Ovary (tissue), 9 donors: ENCODE data around the gene METTL18. TPM values are rescaled to one million over a fixed set of nuclear protein-coding genes. Genes with fewer than 3 reads are reported as not detected.

Experiments
- DNase-seq, 5 donors: peaks; one replicate each; pipeline ENCODE4 v3.0.0-alpha.2; 2019 to 2020
- H3K27ac ChIP-seq, 2 donors: fragments of 200-600 bp; one replicate each; pipeline versions ENCODE4 v1.5.1 to v1.8.0; 2019 to 2022
- H3K27me3 ChIP-seq: fragments of 200-600 bp; one replicate; pipeline ENCODE4 v1.8.0; 2022
- H3K36me3 ChIP-seq: fragments of 200-600 bp; sonication (generic); one replicate; pipeline ENCODE4 v1.5.1; 2019
- H3K4me1 ChIP-seq: one replicate; pipeline ENCODE4 v1.8.1; 2013; ENCODE audit warnings: mild to moderate bottlenecking, moderate library complexity; ENCODE audit not compliant: insufficient read depth
- H3K4me3 ChIP-seq: fragments of 200-600 bp; sonication (generic); one replicate; pipeline ENCODE4 v1.5.1; 2017
- H3K9me3 ChIP-seq, 2 donors: fragments of 200-600 bp in 1 of 2; sonication (generic) in 1 of 2; one replicate each; pipeline versions ENCODE4 v1.5.1 to v1.8.1; 2013 to 2019; ENCODE audit warnings: mild to moderate bottlenecking in 1 of 2, moderate library complexity in 1 of 2
- CTCF ChIP-seq, 3 donors: fragments of 450-650 bp in 2 of 3; fragments of 200-600 bp in 1 of 3; IDR thresholded peaks; one replicate each; pipeline versions ENCODE4 v1.5.1 to v1.8.0; 2016 to 2022; ENCODE audit warnings: antibody characterized with exemption in 3 of 3, mild to moderate bottlenecking in 1 of 3
- EP300 ChIP-seq: sonication (generic); formaldehyde crosslinking; IDR thresholded peaks from one replicate; pipeline ENCODE4 v1.6.1; 2017; ENCODE audit warnings: antibody characterized with exemption
- POLR2A ChIP-seq: fragments of 450-650 bp; IDR thresholded peaks from one replicate; pipeline ENCODE4 v1.6.1; 2017; ENCODE audit warnings: antibody characterized with exemption, mild to moderate bottlenecking, moderate library complexity
- WGBS, 3 donors: extraction: QIAGEN DNeasy Blood & Tissue Kit in 1 of 3; methylation state at CpG; one replicate each; pipeline versions ENCODE4 v1.1.5 to v1.1.7; 2013 to 2017; 5-methylcytosine and 5-hydroxymethylcytosine counted together
- intact Hi-C, 4 donors: fragments of 100-400 bp; cut with DNase I; formaldehyde crosslinking; loops; one replicate each; pipeline versions ENCODE4 v1.11.0 to v1.15.1; 2022 to 2023
- polyA plus RNA-seq, 2 donors: library from polyadenylated mRNA; stranded (reverse); fragments of 200-250 nt in 1 of 2; fragments of 350-450 nt in 1 of 2; fragmentation: Illumina TruSeq in 1 of 2; extraction: RNeasy Lipid Tissue Mini Kit (QIAGEN cat#74804) in 1 of 2; gene quantifications; one replicate each; pipeline ENCODE4 v1.2.3, GENCODE V29; 2013 to 2014
- total RNA-seq, 7 donors: library from RNA; depleted of rRNA in 2 of 7; stranded (reverse); fragments of >200 nt in 2 of 7; fragmentation: NEBNext Ultra II Directional in 3 of 7; extraction: Animal tissue kit (Norgen Biotek cat#: 25700) in 3 of 7; gene quantifications; one replicate each; pipeline versions ENCODE4 v1.1.0 to v1.2.4, GENCODE V29; 2016 to 2023
- donor health status: DM: no; HTN: no; CAD: no; lungs with moderate emphysema.
- donor health status: DM: no; HTN: no; CAD: no.
- donor health status: Bipolar disorder and iron deficiency.
- donor health status: DM: yes; HTN: yes; CAD: no.
- donor health status: DM: no; HTN: no; CAD: no.
- donor health status: DM: yes; HTN: yes; CAD: no.

The METTL18 gene
- total and polyA plus RNA-seq, 9 donors, result 4.0 to 9.5 (median 7.8) TPM

GRCh38 chr1:169834869-169835268, 40.2 kb upstream of the METTL18 start:
- Histone ChIP-seq H3K27me3 (no peaks in the 10 kb centered on the region), H3K4me3 (no peak overlapping the region), H3K36me3 (no peaks in the 10 kb centered on the region), H3K27ac (no peak overlapping the region), H3K4me1 (no peaks in the 10 kb centered on the region), H3K9me3 (no peaks in the 10 kb centered on the region)
- WGBS, 3 donors, result 90 to 100% (median 96%) methylated on average over 1 of the region's 1 CpG
- no peak for DNase-seq
- intact Hi-C loops, result no loop called here
- TF ChIP-seq EP300 (no peak), POLR2A (no peak), CTCF (IDR thresholded peaks at IDR 0.05) (no peak)

GRCh38 chr1:169833179-169833901, 38.6 kb upstream of the METTL18 start:
- no peaks in the 10 kb centered on the region for H3K4me1 ChIP-seq
- no peak for TF ChIP-seq EP300
- TF ChIP-seq POLR2A, result no peak
- no peak for TF ChIP-seq CTCF (IDR thresholded peaks at IDR 0.05)
- H3K36me3 ChIP-seq, result no peaks in the 10 kb centered on the region
- DNase-seq, result no peak
- H3K4me3 ChIP-seq, result no peak overlapping the region
- H3K27ac ChIP-seq, result no peak overlapping the region
- intact Hi-C loops, result no loop called here
- 64 to 81% (median 71%) methylated on average over 4 of the region's 4 CpGs for WGBS, 3 donors
- no peaks in the 10 kb centered on the region for H3K9me3 ChIP-seq
- no peaks in the 10 kb centered on the region for H3K27me3 ChIP-seq

GRCh38 chr1:169829671-169830070, 35.0 kb upstream of the METTL18 start:
- Histone ChIP-seq H3K36me3 (no peaks in the 10 kb centered on the region), H3K27ac (no peak overlapping the region), H3K4me3 (no peak overlapping the region), H3K9me3 (no peaks in the 10 kb centered on the region), H3K27me3 (no peaks in the 10 kb centered on the region), H3K4me1 (no peaks in the 10 kb centered on the region)
- intact Hi-C loops, result no loop called here
- no peak for DNase-seq
- TF ChIP-seq POLR2A (no peak), CTCF (IDR thresholded peaks at IDR 0.05) (no peak), EP300 (no peak)
- 97% methylated on average over 1 of the region's 1 CpG for WGBS, 3 donors

- no peaks in the 10 kb centered on the region for H3K36me3 ChIP-seq
- WGBS, 3 donors, result 96 to 98% (median 98%) methylated on average over 3 of the region's 3 CpGs
- H3K4me1 ChIP-seq, result no peaks in the 10 kb centered on the region
Measured at GRCh38 chr1:169824153-169824552, 29.4 kb upstream of the METTL18 start.

GRCh38 chr1:169821500-169821899, 26.8 kb upstream of the METTL18 start:
- H3K4me3 ChIP-seq, result no peak overlapping the region
- H3K27me3 ChIP-seq, result no peaks in the 10 kb centered on the region
- no peak for TF ChIP-seq CTCF (IDR thresholded peaks at IDR 0.05)
- TF ChIP-seq EP300, result no peak
- TF ChIP-seq POLR2A, result no peak
- intact Hi-C loops, result no loop called here
- no peaks in the 10 kb centered on the region for H3K9me3 ChIP-seq
- no peak overlapping the region for H3K27ac ChIP-seq
- WGBS, 3 donors, result 94 to 96% (median 94%) methylated on average over 7 of the region's 7 CpGs
- no peaks in the 10 kb centered on the region for H3K36me3 ChIP-seq
- no peak for DNase-seq
- H3K4me1 ChIP-seq, result no peaks in the 10 kb centered on the region

More at GRCh38 chr1:169824153-169824552, 29.4 kb upstream of the METTL18 start:
- no peak for DNase-seq
- H3K27me3 ChIP-seq, result no peaks in the 10 kb centered on the region
- no peak overlapping the region for H3K4me3 ChIP-seq
- no peaks in the 10 kb centered on the region for H3K9me3 ChIP-seq
- intact Hi-C loops, result no loop called here
- no peak for TF ChIP-seq EP300
- H3K27ac ChIP-seq, result no peak overlapping the region
